ENCODE results near the gene OR4D1. TPM values are rescaled to one million over a fixed set of nuclear protein-coding genes. Genes with fewer than 3 reads are reported as not detected.

The OR4D1 gene
- total RNA-seq, 1 donor from 2014 or later = not detected

DNA sequence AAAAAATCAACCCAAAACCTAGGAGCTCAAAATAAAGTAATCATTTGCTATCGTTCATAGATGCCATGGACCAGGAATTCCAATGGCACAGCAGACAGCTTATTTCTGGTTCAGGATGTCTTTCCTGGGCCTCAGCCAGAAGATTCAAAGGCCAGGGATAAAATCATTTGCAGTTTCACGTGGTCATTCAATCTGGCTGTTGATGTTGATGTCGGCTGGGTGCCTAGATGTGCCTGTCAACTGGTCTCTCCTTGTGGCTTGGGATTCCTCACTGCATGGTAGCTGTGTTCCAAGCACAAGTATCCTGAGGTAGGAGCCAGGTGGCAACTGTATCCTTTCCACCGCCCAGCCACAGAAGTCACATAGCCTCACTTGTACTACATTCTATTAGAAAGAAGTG is 33.6 kb downstream of the OR4D1 start:
- Mint-ChIP-seq H3K27me3 (peaks cover 34% of the 10 kb centered on the region), H3K27ac (no peak overlapping the region), H3K36me3 (no peaks in the 10 kb centered on the region), H3K4me3 (no peak overlapping the region), H3K9me3 (no peaks in the 10 kb centered on the region), H3K4me1 (ENCODE audit: unreplicated experiment) (peaks cover 6% of the 10 kb centered on the region)
- DNase-seq (ENCODE audit: extremely low spot score, unreplicated experiment) = no peak
- TF ChIP-seq CTCF (conservative IDR thresholded peaks at IDR 0.05) = no peak

DNA sequence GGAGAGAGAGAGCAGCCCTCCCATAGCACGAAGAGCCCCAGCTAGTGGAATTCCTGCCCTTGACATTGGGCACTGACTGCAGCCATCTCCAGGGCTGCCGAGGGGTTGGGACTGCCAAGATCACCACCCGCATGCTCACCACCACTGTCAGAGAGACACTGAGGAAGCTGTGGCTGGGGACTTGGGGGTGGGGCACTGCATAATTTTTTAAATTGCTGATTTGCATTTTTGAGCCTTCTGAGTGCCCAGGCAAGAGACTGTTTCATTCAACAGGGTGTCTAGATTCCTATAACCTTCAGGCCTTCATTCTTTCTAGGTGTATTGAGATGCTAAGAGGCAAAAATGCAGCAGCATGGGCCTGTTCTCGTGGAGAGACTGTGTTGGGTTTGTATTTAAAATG is 35.3 kb downstream of the OR4D1 start:
- no peaks in the 10 kb centered on the region for H3K36me3 Mint-ChIP-seq
- H3K9me3 Mint-ChIP-seq = no peaks in the 10 kb centered on the region

GRCh38 chr17:58184308-58184985 is 36.3 kb downstream of the OR4D1 start:
- H3K27ac Mint-ChIP-seq = no peak overlapping the region
- H3K4me3 Mint-ChIP-seq = no peak overlapping the region
- no peaks in the 10 kb centered on the region for H3K36me3 Mint-ChIP-seq
- H3K27me3 Mint-ChIP-seq = peaks cover 40% of the 10 kb centered on the region
- TF ChIP-seq CTCF (conservative IDR thresholded peaks at IDR 0.05) = no peak
- H3K4me1 Mint-ChIP-seq (ENCODE audit: unreplicated experiment) = peaks cover 6% of the 10 kb centered on the region
- no peak for DNase-seq (ENCODE audit: extremely low spot score, unreplicated experiment)
- no peaks in the 10 kb centered on the region for H3K9me3 Mint-ChIP-seq

More for the DNA sequence above, 35.3 kb downstream of the OR4D1 start:
- TF ChIP-seq CTCF (conservative IDR thresholded peaks at IDR 0.05) = no peak
- Mint-ChIP-seq H3K4me3 (no peak overlapping the region), H3K27ac (no peak overlapping the region), H3K4me1 (ENCODE audit: unreplicated experiment) (peaks cover 6% of the 10 kb centered on the region), H3K27me3 (peaks cover 40% of the 10 kb centered on the region)
- DNase-seq (ENCODE audit: extremely low spot score, unreplicated experiment) = no peak

DNA sequence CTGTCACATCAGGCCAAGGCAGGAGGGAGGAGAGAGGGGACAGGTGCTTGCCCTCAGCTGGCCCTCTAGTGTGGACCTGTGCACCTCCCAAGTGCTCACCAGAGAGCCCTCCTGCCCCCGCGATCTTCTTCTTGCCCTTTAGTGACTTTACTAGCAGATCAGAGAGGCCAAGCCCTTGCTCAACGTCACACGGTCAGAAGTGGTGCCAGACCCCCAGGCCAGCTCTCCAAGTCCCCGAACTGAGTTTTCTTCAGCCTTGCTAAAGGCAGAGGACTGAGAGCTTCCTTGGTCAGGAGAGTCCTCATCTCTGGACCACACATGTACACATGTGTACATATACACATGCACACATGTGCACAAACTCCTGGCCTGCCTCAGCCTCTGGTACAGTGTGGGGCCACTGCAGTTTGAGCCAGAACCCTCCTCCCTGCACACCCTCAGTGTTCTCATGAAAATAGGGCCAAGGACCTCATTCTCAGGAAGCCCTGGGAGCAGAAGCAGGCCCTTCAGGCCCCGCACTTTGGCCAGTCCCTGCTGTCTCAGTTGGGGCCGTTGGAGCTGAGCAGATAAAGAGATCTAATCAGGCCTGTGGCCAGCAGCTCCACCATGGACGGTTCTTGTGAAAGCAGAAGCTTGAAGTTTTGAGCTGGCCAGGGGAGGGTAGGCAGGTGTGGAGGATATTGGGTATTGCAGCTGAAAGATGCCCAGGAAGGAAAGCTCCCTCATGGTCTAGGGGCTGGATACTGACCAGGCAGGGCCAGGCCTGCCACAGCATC is 37.0 kb downstream of the OR4D1 start:
- no peak for DNase-seq (ENCODE audit: extremely low spot score, unreplicated experiment)
- Mint-ChIP-seq H3K4me1 (ENCODE audit: unreplicated experiment) (peaks cover 6% of the 10 kb centered on the region), H3K36me3 (no peaks in the 10 kb centered on the region), H3K9me3 (no peaks in the 10 kb centered on the region), H3K4me3 (no peak overlapping the region), H3K27ac (no peak overlapping the region), H3K27me3 (peaks cover 44% of the 10 kb centered on the region)
- TF ChIP-seq CTCF (conservative IDR thresholded peaks at IDR 0.05) = no peak

GRCh38 chr17:58186591-58186990 is 38.4 kb downstream of the OR4D1 start:
- Mint-ChIP-seq H3K4me1 (ENCODE audit: unreplicated experiment) (peaks cover 6% of the 10 kb centered on the region), H3K9me3 (no peaks in the 10 kb centered on the region), H3K27me3 (peaks cover 50% of the 10 kb centered on the region), H3K36me3 (no peaks in the 10 kb centered on the region), H3K4me3 (no peak overlapping the region), H3K27ac (no peak overlapping the region)
- no peak for TF ChIP-seq CTCF (conservative IDR thresholded peaks at IDR 0.05)
- DNase-seq (ENCODE audit: extremely low spot score, unreplicated experiment) = no peak
